Gastrocnemius medialis (tissue), 4 donors: ENCODE measurements around the gene ITPR2.

Source experiments
- POLR2A ChIP-seq, 2 donors: fragments of 450-650 bp; IDR thresholded peaks; one replicate each; pipeline ENCODE4 v1.6.1; 2017; ENCODE audit warnings: antibody characterized with exemption in 2 of 2, mild to moderate bottlenecking in 2 of 2, moderate library complexity in 2 of 2
- TF ChIP-seq, protein P1 (sequence below), 5 experiments: fragments of 450-650 bp in 3 of 5; fragments of 200-600 bp in 2 of 5; sonication (generic) in 2 of 5; IDR thresholded peaks in 4 of 5; conservative IDR thresholded peaks in 1 of 5; 1 replicate in 4 of 5; 2 replicates in 1 of 5; pipeline ENCODE4 v1.5.1; 2016 to 2019; ENCODE audit warnings: antibody characterized with exemption in 5 of 5, mild to moderate bottlenecking in 3 of 5, moderate library complexity in 3 of 5

DNA sequence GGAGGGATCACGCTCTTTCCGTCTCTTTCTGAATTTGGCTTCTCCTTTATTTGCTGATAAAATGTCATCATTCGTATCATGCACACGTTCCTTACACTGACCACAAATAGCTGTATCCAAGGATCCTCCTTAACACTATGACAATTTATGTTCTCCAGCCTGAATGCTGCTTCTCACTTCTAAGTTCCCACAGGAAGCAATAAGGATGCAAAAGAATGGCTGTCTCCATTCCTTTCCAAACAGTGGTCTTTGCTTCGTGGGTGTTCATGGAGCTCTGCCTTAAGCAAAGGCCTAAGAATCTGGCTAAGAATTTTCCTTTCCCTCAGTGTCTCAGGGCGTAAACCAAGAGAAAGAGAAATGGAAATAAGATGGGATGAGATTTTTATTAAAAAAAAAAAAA lies 200.2 kb downstream of the ITPR2 start:
- TF ChIP-seq, protein P1, sequence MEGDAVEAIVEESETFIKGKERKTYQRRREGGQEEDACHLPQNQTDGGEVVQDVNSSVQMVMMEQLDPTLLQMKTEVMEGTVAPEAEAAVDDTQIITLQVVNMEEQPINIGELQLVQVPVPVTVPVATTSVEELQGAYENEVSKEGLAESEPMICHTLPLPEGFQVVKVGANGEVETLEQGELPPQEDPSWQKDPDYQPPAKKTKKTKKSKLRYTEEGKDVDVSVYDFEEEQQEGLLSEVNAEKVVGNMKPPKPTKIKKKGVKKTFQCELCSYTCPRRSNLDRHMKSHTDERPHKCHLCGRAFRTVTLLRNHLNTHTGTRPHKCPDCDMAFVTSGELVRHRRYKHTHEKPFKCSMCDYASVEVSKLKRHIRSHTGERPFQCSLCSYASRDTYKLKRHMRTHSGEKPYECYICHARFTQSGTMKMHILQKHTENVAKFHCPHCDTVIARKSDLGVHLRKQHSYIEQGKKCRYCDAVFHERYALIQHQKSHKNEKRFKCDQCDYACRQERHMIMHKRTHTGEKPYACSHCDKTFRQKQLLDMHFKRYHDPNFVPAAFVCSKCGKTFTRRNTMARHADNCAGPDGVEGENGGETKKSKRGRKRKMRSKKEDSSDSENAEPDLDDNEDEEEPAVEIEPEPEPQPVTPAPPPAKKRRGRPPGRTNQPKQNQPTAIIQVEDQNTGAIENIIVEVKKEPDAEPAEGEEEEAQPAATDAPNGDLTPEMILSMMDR (IDR thresholded peaks at IDR 0.05 in 4 of 5, conservative IDR thresholded peaks at IDR 0.05 in 1 of 5) = no peak
- TF ChIP-seq POLR2A (IDR thresholded peaks at IDR 0.05) = no peak
